ENCODE measurements around the gene TAPBP. TPM values are rescaled to one million over a fixed set of nuclear protein-coding genes. Genes with fewer than 3 reads are reported as not detected.
"Not testable (repeated sequence)": the region's sequence is repeated elsewhere in the genome, so short reads cannot be mapped to it uniquely, and the experiment has no call there.

TAPBP gene
- polyA plus RNA-seq, 4 donors: 33.8 to 85.2 (median 55.6) TPM

DNA sequence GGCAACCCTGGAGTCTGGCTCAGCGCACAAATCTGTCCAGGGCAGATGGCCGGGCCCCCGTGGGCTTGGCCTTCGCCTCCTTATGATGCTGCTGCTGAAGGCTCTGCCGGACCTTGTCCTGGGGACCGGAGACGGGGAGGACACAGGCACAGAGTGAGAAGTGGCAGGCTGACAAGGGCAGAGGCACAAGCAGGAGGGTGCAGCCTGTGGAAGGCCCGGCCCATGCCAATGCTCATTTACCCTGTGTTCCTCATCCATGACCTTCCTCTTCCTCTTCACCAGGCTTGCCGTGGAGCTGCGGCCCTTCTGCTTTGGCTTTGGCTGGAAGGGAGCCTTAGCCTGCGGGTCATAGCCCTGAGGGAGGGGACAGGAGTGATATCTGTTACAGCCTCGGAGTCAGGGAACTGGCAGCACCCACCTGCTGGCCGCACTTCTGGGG, 34.6 kb downstream of the TAPBP start:
- peaks cover 0 to 32% (median 0%) of the 10 kb centered on the region in 3 donors for H3K4me1 ChIP-seq (ENCODE audit: control insufficient read depth in 3 of 3, insufficient read depth in 2 of 3, low read depth in 1 of 3, low read length in 2 of 3)
- WGBS, 3 donors: 67 to 78% (median 76%) methylated on average over 13 of the region's 13 CpGs

DNA sequence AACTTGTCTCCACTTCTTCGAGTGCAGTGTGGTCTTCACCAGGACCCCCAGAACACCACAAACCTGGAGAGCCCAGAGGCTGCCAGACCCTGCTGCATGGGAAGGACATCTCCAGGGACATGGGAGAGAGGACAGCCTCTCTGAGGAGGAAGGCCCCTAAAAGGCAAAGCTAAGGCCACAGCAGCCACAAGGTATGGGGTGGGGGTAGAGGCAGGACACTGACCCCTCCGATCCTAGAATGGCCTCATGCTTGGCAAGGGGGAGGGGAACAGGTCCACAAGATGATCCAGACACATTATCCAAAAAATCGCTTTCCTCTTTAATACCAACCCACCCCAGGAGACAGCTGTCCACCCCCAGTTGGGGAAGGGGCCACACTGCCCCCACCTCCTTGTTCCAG, 35.1 kb downstream of the TAPBP start:
- no peaks in the 10 kb centered on the region for H3K9me3 ChIP-seq (ENCODE audit: control insufficient read depth in 2 of 2, insufficient read depth in 1 of 2, low read depth in 1 of 2, low read length in 1 of 2)
- FAIRE-seq: no peak
- peaks cover 4 to 88% (median 8%) of the 10 kb centered on the region in 3 donors for H3K36me3 ChIP-seq (ENCODE audit: control insufficient read depth in 3 of 3, insufficient read depth in 2 of 3, low read depth in 1 of 3, low read length in 3 of 3)
- H3K4me1 ChIP-seq (ENCODE audit: control insufficient read depth in 3 of 3, insufficient read depth in 2 of 3, low read depth in 1 of 3, low read length in 2 of 3): peaks cover 0 to 37% (median 0%) of the 10 kb centered on the region in 3 donors
- 84 to 92% (median 91%) methylated on average over 3 of the region's 3 CpGs for WGBS, 3 donors
- H3K27me3 ChIP-seq (ENCODE audit: control insufficient read depth in 3 of 3, insufficient read depth in 3 of 3, low read length in 3 of 3): no peaks in the 10 kb centered on the region
- no peak overlapping the region for H3K27ac ChIP-seq (ENCODE audit: low read depth in 1 of 3, low read length in 2 of 3)
- DNase-seq: no peak
- H3K4me3 ChIP-seq (ENCODE audit: low read depth in 1 of 3, low read length in 3 of 3): no peak overlapping the region

More for the DNA sequence above, 34.6 kb downstream of the TAPBP start:
- H3K36me3 ChIP-seq (ENCODE audit: control insufficient read depth in 3 of 3, insufficient read depth in 2 of 3, low read depth in 1 of 3, low read length in 3 of 3): peaks cover 4 to 88% (median 11%) of the 10 kb centered on the region in 3 donors
- no peak for DNase-seq
- H3K27me3 ChIP-seq (ENCODE audit: control insufficient read depth in 3 of 3, insufficient read depth in 3 of 3, low read length in 3 of 3): no peaks in the 10 kb centered on the region
- FAIRE-seq: no peak
- H3K27ac ChIP-seq (ENCODE audit: low read depth in 1 of 3, low read length in 2 of 3): no peak overlapping the region
- no peaks in the 10 kb centered on the region for H3K9me3 ChIP-seq (ENCODE audit: control insufficient read depth in 2 of 2, insufficient read depth in 1 of 2, low read depth in 1 of 2, low read length in 1 of 2)
- H3K4me3 ChIP-seq (ENCODE audit: low read depth in 1 of 3, low read length in 3 of 3): no peak overlapping the region

DNA sequence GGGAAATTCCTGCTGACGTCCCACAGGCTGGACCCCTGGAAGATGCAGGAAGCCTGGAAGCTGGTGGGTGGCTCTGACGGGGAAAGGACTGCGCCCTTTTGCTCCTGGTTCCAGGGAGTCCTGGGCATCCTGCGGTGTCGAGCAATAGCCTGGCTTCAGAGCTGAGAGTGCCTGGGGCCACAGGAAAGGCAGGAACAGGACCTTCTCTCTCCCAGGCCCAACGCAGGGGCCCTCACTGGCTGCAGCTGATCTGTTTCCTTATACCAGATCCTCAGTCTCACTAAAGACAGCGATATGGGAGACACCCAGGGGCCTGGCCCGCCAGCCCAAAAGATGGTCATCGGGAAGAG, 35.5 kb downstream of the TAPBP start:
- peak overlapping the region in 1 of 3 donors; percentile 91 for H3K27ac ChIP-seq (ENCODE audit: low read depth in 1 of 3, low read length in 2 of 3)
- H3K4me3 ChIP-seq (ENCODE audit: low read depth in 1 of 3, low read length in 3 of 3): peak overlapping the region in 1 of 3 donors; percentile 62
- peaks cover 4 to 86% (median 7%) of the 10 kb centered on the region in 3 donors for H3K36me3 ChIP-seq (ENCODE audit: control insufficient read depth in 3 of 3, insufficient read depth in 2 of 3, low read depth in 1 of 3, low read length in 3 of 3)
- DNase-seq (no peak), FAIRE-seq (no peak)
- peaks cover 0 to 40% (median 1%) of the 10 kb centered on the region in 3 donors for H3K4me1 ChIP-seq (ENCODE audit: control insufficient read depth in 3 of 3, insufficient read depth in 2 of 3, low read depth in 1 of 3, low read length in 2 of 3)
- no peaks in the 10 kb centered on the region for H3K27me3 ChIP-seq (ENCODE audit: control insufficient read depth in 3 of 3, insufficient read depth in 3 of 3, low read length in 3 of 3)
- 74 to 80% (median 79%) methylated on average over 9 of the region's 9 CpGs for WGBS, 3 donors
- no peaks in the 10 kb centered on the region for H3K9me3 ChIP-seq (ENCODE audit: control insufficient read depth in 2 of 2, insufficient read depth in 1 of 2, low read depth in 1 of 2, low read length in 1 of 2)

DNA sequence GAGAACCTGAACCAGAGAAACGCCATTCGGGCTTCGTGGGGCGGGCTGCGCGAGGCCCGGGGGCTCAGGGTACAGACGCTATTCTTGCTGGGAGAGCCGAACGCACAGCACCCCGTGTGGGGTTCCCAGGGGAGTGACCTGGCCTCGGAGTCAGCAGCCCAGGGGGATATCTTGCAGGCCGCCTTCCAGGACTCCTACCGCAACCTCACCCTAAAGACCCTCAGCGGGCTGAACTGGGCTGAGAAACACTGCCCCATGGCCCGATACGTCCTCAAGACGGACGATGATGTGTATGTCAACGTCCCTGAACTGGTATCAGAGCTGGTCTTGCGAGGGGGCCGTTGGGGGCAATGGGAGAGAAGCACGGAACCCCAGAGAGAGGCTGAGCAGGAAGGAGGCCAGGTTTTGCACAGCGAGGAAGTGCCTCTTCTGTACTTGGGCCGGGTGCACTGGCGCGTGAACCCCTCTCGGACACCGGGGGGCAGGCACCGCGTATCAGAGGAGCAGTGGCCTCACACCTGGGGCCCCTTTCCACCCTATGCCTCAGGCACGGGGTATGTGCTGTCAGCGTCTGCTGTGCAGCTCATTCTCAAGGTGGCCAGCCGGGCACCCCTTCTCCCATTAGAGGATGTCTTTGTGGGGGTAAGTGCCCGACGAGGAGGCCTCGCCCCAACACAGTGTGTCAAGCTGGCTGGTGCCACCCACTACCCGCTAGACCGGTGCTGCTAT, 36.1 kb downstream of the TAPBP start:
- Histone ChIP-seq H3K36me3 (ENCODE audit: control insufficient read depth in 3 of 3, insufficient read depth in 2 of 3, low read depth in 1 of 3, low read length in 3 of 3) (peaks cover 4 to 83% (median 7%) of the 10 kb centered on the region in 3 donors), H3K27me3 (ENCODE audit: control insufficient read depth in 3 of 3, insufficient read depth in 3 of 3, low read length in 3 of 3) (no peaks in the 10 kb centered on the region), H3K4me3 (ENCODE audit: low read depth in 1 of 3, low read length in 3 of 3) (peak overlapping the region; percentile 61 to 75 (median 62)), H3K4me1 (ENCODE audit: control insufficient read depth in 3 of 3, insufficient read depth in 2 of 3, low read depth in 1 of 3, low read length in 2 of 3) (peaks cover 0 to 45% (median 2%) of the 10 kb centered on the region in 3 donors), H3K27ac (ENCODE audit: low read depth in 1 of 3, low read length in 2 of 3) (peak overlapping the region; percentile 69 to 91 (median 89)), H3K9me3 (ENCODE audit: control insufficient read depth in 2 of 2, insufficient read depth in 1 of 2, low read depth in 1 of 2, low read length in 1 of 2) (no peaks in the 10 kb centered on the region)
- 41 to 55% (median 47%) methylated on average over 38 to 39 of the region's 39 CpGs for WGBS, 3 donors
- FAIRE-seq (no peak), DNase-seq (peak in 1 of 2 donors; percentile 21)

DNA sequence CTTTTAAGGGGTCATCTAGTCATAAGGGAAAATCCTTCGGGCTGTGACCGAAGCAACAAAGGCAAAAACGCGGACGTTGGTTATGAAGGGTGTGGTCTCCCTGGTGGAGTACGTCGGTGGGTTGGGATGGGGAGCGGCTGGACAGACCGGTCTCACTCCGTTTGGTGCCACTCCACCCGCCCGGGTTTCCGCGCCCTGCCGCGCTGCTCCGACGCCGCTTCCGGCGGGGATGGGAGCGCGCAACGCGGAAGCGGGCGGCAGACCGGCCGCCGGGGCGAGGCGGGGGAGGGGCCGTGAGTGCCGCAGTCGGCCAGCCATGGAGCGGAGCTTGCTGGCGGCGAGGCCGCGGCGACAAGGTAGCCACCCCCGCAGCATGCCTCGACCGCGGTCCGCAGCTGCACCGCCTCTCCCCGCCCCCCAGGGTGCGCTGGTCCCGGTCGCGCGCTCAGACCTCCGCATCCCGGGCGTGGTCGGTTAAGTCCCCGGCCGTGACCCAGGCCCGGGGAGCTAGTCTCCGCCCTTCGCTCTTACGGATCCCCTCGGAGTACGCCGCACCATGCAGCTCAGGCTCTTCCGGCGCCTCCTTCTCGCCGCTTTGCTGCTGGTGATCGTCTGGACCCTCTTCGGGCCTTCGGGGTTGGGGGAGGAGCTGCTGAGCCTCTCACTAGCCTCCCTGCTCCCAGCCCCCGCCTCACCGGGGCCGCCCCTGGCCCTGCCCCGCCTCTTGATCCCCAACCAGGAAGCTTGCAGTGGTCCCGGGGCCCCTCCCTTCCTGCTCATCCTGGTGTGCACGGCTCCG, 36.8 kb downstream of the TAPBP start, which contains the start of gene B3GALT4:
Gene B3GALT4, plus strand, starts transcription at position 260 of the 799 bp plus-strand sequence. Its CDS starts 297 bp downstream, at position 557.
- FAIRE-seq: no peak
- peaks cover 4 to 75% (median 7%) of the 10 kb centered on the region in 3 donors for H3K36me3 ChIP-seq (ENCODE audit: control insufficient read depth in 3 of 3, insufficient read depth in 2 of 3, low read depth in 1 of 3, low read length in 3 of 3)

DNA sequence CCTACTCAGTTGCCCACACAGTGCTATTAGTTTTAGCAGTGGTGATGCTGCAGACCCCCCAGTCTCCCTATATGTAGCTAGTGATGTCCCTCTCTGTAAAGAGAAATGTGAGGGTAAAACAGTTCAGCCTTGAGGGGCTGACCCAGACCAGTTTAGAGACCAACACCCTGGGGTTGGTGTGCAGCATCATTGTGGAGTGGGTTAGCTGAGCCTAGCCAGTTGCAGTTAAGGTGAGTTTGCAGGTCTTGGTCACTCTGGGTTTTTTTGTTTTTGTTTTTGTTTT, 37.4 kb downstream of the TAPBP start:
- Histone ChIP-seq H3K4me3 (ENCODE audit: low read depth in 1 of 3, low read length in 3 of 3) (peak overlapping the region; percentile 61 to 75 (median 62)), H3K27me3 (ENCODE audit: control insufficient read depth in 3 of 3, insufficient read depth in 3 of 3, low read length in 3 of 3) (no peaks in the 10 kb centered on the region), H3K36me3 (ENCODE audit: control insufficient read depth in 3 of 3, insufficient read depth in 2 of 3, low read depth in 1 of 3, low read length in 3 of 3) (peaks cover 4 to 70% (median 7%) of the 10 kb centered on the region in 3 donors), H3K4me1 (ENCODE audit: control insufficient read depth in 3 of 3, insufficient read depth in 2 of 3, low read depth in 1 of 3, low read length in 2 of 3) (peaks cover 0 to 48% (median 2%) of the 10 kb centered on the region in 3 donors), H3K9me3 (ENCODE audit: control insufficient read depth in 2 of 2, insufficient read depth in 1 of 2, low read depth in 1 of 2, low read length in 1 of 2) (no peaks in the 10 kb centered on the region), H3K27ac (ENCODE audit: low read depth in 1 of 3, low read length in 2 of 3) (peak overlapping the region; percentile 69 to 91 (median 89))
- DNase-seq (no peak), FAIRE-seq (no peak)

More for the DNA sequence above, 36.8 kb downstream of the TAPBP start, which contains the start of gene B3GALT4:
- H3K4me3 ChIP-seq (ENCODE audit: low read depth in 1 of 3, low read length in 3 of 3): peak within 1 kb of the TSS; percentile 61 to 75 (median 62)
- no peaks in the 10 kb centered on the region for H3K27me3 ChIP-seq (ENCODE audit: control insufficient read depth in 3 of 3, insufficient read depth in 3 of 3, low read length in 3 of 3)
- H3K27ac ChIP-seq (ENCODE audit: low read depth in 1 of 3, low read length in 2 of 3): peak within 1 kb of the TSS; percentile 69 to 91 (median 89)
- 0 to 4% (median 1%) methylated on average over 55 to 80 of the region's 80 CpGs for WGBS, 3 donors
- H3K4me1 ChIP-seq (ENCODE audit: control insufficient read depth in 3 of 3, insufficient read depth in 2 of 3, low read depth in 1 of 3, low read length in 2 of 3): peaks cover 0 to 48% (median 2%) of the 10 kb centered on the region in 3 donors
- peak; percentile 89 to 90 for DNase-seq
- no peaks in the 10 kb centered on the region for H3K9me3 ChIP-seq (ENCODE audit: control insufficient read depth in 2 of 2, insufficient read depth in 1 of 2, low read depth in 1 of 2, low read length in 1 of 2)

DNA sequence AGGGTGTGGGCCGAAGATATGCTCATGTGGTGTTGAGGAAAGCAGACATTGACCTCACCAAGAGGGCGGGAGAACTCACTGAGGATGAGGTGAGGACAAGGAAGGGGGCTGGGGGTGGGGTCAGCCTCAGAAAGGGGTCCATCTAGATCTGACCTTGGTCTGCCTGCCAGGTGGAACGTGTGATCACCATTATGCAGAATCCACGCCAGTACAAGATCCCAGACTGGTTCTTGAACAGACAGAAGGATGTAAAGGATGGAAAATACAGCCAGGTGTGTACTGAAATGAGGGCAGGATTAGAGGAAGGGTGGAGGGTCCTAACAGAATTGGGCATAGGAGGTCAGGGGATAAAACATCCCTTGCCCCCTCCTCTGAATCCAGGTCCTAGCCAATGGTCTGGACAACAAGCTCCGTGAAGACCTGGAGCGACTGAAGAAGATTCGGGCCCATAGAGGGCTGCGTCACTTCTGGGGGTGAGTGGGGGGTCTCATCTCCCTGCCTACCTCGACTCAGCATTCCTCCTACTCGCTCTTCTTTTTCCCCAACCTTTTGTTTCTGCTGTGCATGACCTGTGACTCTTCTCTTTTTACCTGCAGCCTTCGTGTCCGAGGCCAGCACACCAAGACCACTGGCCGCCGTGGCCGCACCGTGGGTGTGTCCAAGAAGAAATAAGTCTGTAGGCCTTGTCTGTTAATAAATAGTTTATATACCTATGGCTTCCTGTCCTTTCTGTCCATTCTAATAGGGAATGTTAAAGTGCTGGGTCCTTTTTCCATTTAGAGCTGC, 37.9 kb downstream of the TAPBP start:
- not testable (repeated sequence) for H3K27me3 ChIP-seq (ENCODE audit: control insufficient read depth in 3 of 3, insufficient read depth in 3 of 3, low read length in 3 of 3); DNase-seq; H3K9me3 ChIP-seq (ENCODE audit: control insufficient read depth in 2 of 2, insufficient read depth in 1 of 2, low read depth in 1 of 2, low read length in 1 of 2); FAIRE-seq
- 51 to 60% (median 55%) methylated on average over 16 of the region's 16 CpGs for WGBS, 3 donors
- peaks cover 0 to 50% (median 2%) of the 10 kb centered on the region in 3 donors for H3K4me1 ChIP-seq (ENCODE audit: control insufficient read depth in 3 of 3, insufficient read depth in 2 of 3, low read depth in 1 of 3, low read length in 2 of 3)
- H3K27ac ChIP-seq (ENCODE audit: low read depth in 1 of 3, low read length in 2 of 3): peak overlapping the region; percentile 69 to 91 (median 89)
- peak overlapping the region in 1 of 3 donors; percentile 62 for H3K4me3 ChIP-seq (ENCODE audit: low read depth in 1 of 3, low read length in 3 of 3)
- H3K36me3 ChIP-seq (ENCODE audit: control insufficient read depth in 3 of 3, insufficient read depth in 2 of 3, low read depth in 1 of 3, low read length in 3 of 3): peaks cover 4 to 66% (median 7%) of the 10 kb centered on the region in 3 donors
